H1 (cell line): ENCODE data around the gene DAPK3. TPM values are rescaled to one million over a fixed set of nuclear protein-coding genes. Genes with fewer than 3 reads are reported as not detected.
A peak's percentile ranks its signal among the peaks of the same experiment; 100 is the strongest.

Experiments used
- CTCF ChIA-PET: fragments of 300-600 bp; sonication (Branson Sonifier 250); formaldehyde crosslinking; loops from one replicate; lab custom pipeline; 2021; ENCODE audit not compliant: partially characterized antibody; lab: Charles Lee
- POLR2A ChIA-PET: fragments of 300-600 bp; sonication (Branson Sonifier 250); formaldehyde crosslinking; loops from one replicate; lab custom pipeline; 2021; ENCODE audit warnings: inconsistent platforms; ENCODE audit not compliant: partially characterized antibody; lab: Charles Lee
- DNase-seq, 2 experiments: peaks; one replicate each; pipeline versions ENCODE4 v3.0.0 to v3.0.0-alpha.2; 2010 to 2022; ENCODE audit warnings: low spot score in 2 of 2, low read depth in 1 of 2, mixed read lengths in 1 of 2
- FAIRE-seq: peaks from 2 replicates; lab custom pipeline; 2011; peaks lifted over from hg19 to GRCh38; lab: Jason Lieb, UNC
- H2AFZ ChIP-seq: 2 replicates; pipeline ENCODE4 v1.8.1; 2012; ENCODE audit warnings: low read length, inconsistent platforms
- H2AK5ac ChIP-seq: 2 replicates; pipeline ENCODE4 v1.6.1; 2013; ENCODE audit warnings: low read depth, low read length
- H2BK120ac ChIP-seq: replicated peaks from 2 replicates; pipeline ENCODE3; 2013; ENCODE audit warnings: low read depth, low read length, inconsistent platforms
- H2BK12ac ChIP-seq: 2 replicates; pipeline ENCODE4 v1.6.1; 2013; ENCODE audit warnings: low read depth, low read length
- H2BK15ac ChIP-seq: 2 replicates; pipeline ENCODE4 v1.6.1; 2013; ENCODE audit warnings: low read length
- H2BK20ac ChIP-seq: 2 replicates; pipeline ENCODE4 v1.6.1; 2013; ENCODE audit warnings: low read length
- H2BK5ac ChIP-seq: 2 replicates; pipeline ENCODE4 v1.6.1; 2013; ENCODE audit warnings: low read depth, low read length
- H3K14ac ChIP-seq: 2 replicates; pipeline ENCODE4 v1.6.1; 2013; ENCODE audit warnings: inconsistent platforms; ENCODE audit not compliant: insufficient read length
- H3K18ac ChIP-seq: 2 replicates; pipeline ENCODE4 v1.6.1; 2013; ENCODE audit warnings: low read length; ENCODE audit errors: extremely low read depth
- H3K23ac ChIP-seq: 2 replicates; pipeline ENCODE4 v1.6.1; 2013; ENCODE audit warnings: inconsistent platforms; ENCODE audit not compliant: insufficient read length
- H3K23me2 ChIP-seq: 2 replicates; pipeline ENCODE4 v1.6.1; 2013; ENCODE audit warnings: low read depth, low read length
- H3K27ac ChIP-seq: 2 replicates; pipeline ENCODE4 v1.6.1; 2011; ENCODE audit warnings: low read depth, low read length, inconsistent platforms
- H3K27me3 ChIP-seq, 4 experiments: replicated peaks in 1 of 4; 1 replicate in 1 of 4; 2 replicates in 3 of 4; pipeline versions ENCODE4 v1.6.1 to v1.8.1; 2011 to 2013; ENCODE audit warnings: low read length in 3 of 4, mild to moderate bottlenecking in 3 of 4, inconsistent platforms in 2 of 4, mixed read lengths in 2 of 4, moderate library complexity in 1 of 4; ENCODE audit not compliant: control insufficient read depth in 3 of 4, insufficient read depth in 3 of 4; ENCODE audit errors: extremely low read depth in 1 of 4
- H3K36me3 ChIP-seq, 4 experiments: 2 replicates each; pipeline versions ENCODE4 v1.6.1 to v1.8.1; 2011 to 2013; ENCODE audit warnings: mild to moderate bottlenecking in 4 of 4, low read length in 3 of 4, moderate library complexity in 2 of 4, control low read depth in 1 of 4, inconsistent platforms in 1 of 4; ENCODE audit not compliant: insufficient read depth in 4 of 4, control insufficient read depth in 2 of 4
- H3K4ac ChIP-seq: replicated peaks from 2 replicates; pipeline ENCODE3; 2013; ENCODE audit warnings: low read length, low read depth, mixed read lengths, inconsistent platforms; ENCODE audit not compliant: insufficient read length
- H3K4me1 ChIP-seq, 4 experiments: replicated peaks in 1 of 4; 1 replicate in 1 of 4; 2 replicates in 3 of 4; pipeline versions ENCODE4 v1.6.1 to v1.8.1; 2011 to 2013; ENCODE audit warnings: low read length in 3 of 4, inconsistent platforms in 2 of 4, mixed read lengths in 1 of 4; ENCODE audit not compliant: insufficient read depth in 4 of 4, control insufficient read depth in 3 of 4
- H3K4me2 ChIP-seq, 2 experiments: 2 replicates each; pipeline versions ENCODE4 v1.6.1 to v1.8.1; 2011 to 2013; ENCODE audit warnings: low read depth in 2 of 2, low read length in 2 of 2, control low read depth in 1 of 2, inconsistent platforms in 1 of 2, mild to moderate bottlenecking in 1 of 2; ENCODE audit not compliant: insufficient read depth in 1 of 2
- H3K4me3 ChIP-seq, 4 experiments: fragments of 200-600, 300-600 bp in 1 of 4; sonication (generic), shearing (Covaris generic), sonication (Bioruptor Twin) in 1 of 4; 2 replicates each; pipeline versions ENCODE4 v1.5.1 to v1.8.1; 2011 to 2016; ENCODE audit warnings: low read length in 4 of 4, low read depth in 3 of 4, control low read depth in 2 of 4, inconsistent platforms in 2 of 4, mild to moderate bottlenecking in 2 of 4, mixed read lengths in 1 of 4, moderate library complexity in 1 of 4; ENCODE audit not compliant: insufficient read depth in 2 of 4; ENCODE audit errors: extremely low read depth in 1 of 4
- H3K56ac ChIP-seq: replicated peaks from 2 replicates; pipeline ENCODE3; 2013; ENCODE audit warnings: low read depth, mild to moderate bottlenecking, mixed read lengths, low read length, inconsistent platforms; ENCODE audit not compliant: insufficient read length
- H3K79me1 ChIP-seq: 2 replicates; pipeline ENCODE4 v1.6.1; 2013; ENCODE audit warnings: low read depth, low read length, control low read depth
- H3K79me2 ChIP-seq, 2 experiments: 2 replicates each; pipeline versions ENCODE4 v1.6.1 to v1.8.1; 2012 to 2013; ENCODE audit warnings: low read length in 2 of 2, mild to moderate bottlenecking in 2 of 2, inconsistent platforms in 1 of 2; ENCODE audit not compliant: insufficient read depth in 2 of 2, control insufficient read depth in 1 of 2
- H3K9ac ChIP-seq, 4 experiments: replicated peaks in 1 of 4; 1 replicate in 1 of 4; 2 replicates in 3 of 4; pipeline versions ENCODE4 v1.6.1 to v1.8.1; 2011 to 2013; ENCODE audit warnings: low read depth in 3 of 4, low read length in 3 of 4, control low read depth in 2 of 4, mild to moderate bottlenecking in 2 of 4, moderate library complexity in 2 of 4, inconsistent platforms in 1 of 4; ENCODE audit errors: extremely low read depth in 1 of 4
- H3K9me3 ChIP-seq, 2 experiments: 2 replicates each; pipeline versions ENCODE4 v1.6.1 to v1.8.1; 2012 to 2013; ENCODE audit warnings: mild to moderate bottlenecking in 2 of 2, moderate library complexity in 2 of 2, control low read depth in 1 of 2, inconsistent platforms in 1 of 2, low read depth in 1 of 2, low read length in 1 of 2, mixed read lengths in 1 of 2; ENCODE audit not compliant: insufficient read depth in 2 of 2
- H4K20me1 ChIP-seq, 2 experiments: replicated peaks in 1 of 2; 2 replicates each; pipeline versions ENCODE3 to v1.8.1; 2011 to 2013; ENCODE audit warnings: inconsistent platforms in 2 of 2, low read length in 2 of 2, mild to moderate bottlenecking in 1 of 2; ENCODE audit not compliant: insufficient read depth in 2 of 2, control insufficient read depth in 1 of 2
- H4K5ac ChIP-seq: 2 replicates; pipeline ENCODE4 v1.6.1; 2013; ENCODE audit warnings: low read length, low read depth, mixed read lengths, inconsistent platforms; ENCODE audit not compliant: insufficient read length
- H4K8ac ChIP-seq: 2 replicates; pipeline ENCODE4 v1.8.0; 2013; ENCODE audit warnings: mild to moderate bottlenecking, moderate library complexity, low read length, inconsistent platforms; ENCODE audit not compliant: insufficient read depth; ENCODE audit errors: extremely low read depth
- H4K91ac ChIP-seq: replicated peaks from 2 replicates; pipeline ENCODE3; 2013; ENCODE audit warnings: low read length, mixed read lengths, inconsistent platforms; ENCODE audit not compliant: insufficient read length
- CBX5 ChIP-seq: fragments of 300-800, 300-1000 bp; sonication (generic); IDR thresholded peaks from 2 replicates; pipeline ENCODE4 v1.7.1; 2016; ENCODE audit warnings: antibody characterized with exemption, low read length, low read depth
- HDAC2 ChIP-seq, 2 experiments: fragments of 300-600 bp in 1 of 2; sonication (generic) in 1 of 2; IDR thresholded peaks; 2 replicates each; pipeline ENCODE4 v1.6.1; 2011 to 2012; ENCODE audit warnings: low read depth in 2 of 2, low read length in 2 of 2, mild to moderate bottlenecking in 2 of 2, moderate library complexity in 2 of 2, borderline replicate concordance in 1 of 2, inconsistent platforms in 1 of 2
- KDM4A ChIP-seq: IDR thresholded peaks from one replicate; pipeline ENCODE4 v1.7.1; 2012; ENCODE audit warnings: low read depth, mild to moderate bottlenecking, moderate library complexity, low read length, inconsistent platforms; ENCODE audit not compliant: severe bottlenecking
- POU5F1 ChIP-seq: IDR thresholded peaks from 2 replicates; pipeline ENCODE4 v1.6.1; 2011; ENCODE audit warnings: low read depth, mild to moderate bottlenecking, low read length, moderate library complexity
- TEAD4 ChIP-seq: IDR thresholded peaks from 2 replicates; pipeline ENCODE4 v1.6.1; 2012; ENCODE audit warnings: low read depth, low read length, inconsistent platforms, mixed read lengths
- WGBS, 2 experiments: shearing (Covaris generic) in 1 of 2; methylation state at CpG; one replicate each; pipeline versions ENCODE4 v1.1.6 to v1.1.7; 2013 to 2015; ENCODE audit warnings: low lambda C conversion rate in 2 of 2, mixed read lengths in 2 of 2, inconsistent platforms in 1 of 2, low coverage in 1 of 2, missing lambda C conversion rate in 1 of 2; ENCODE audit not compliant: insufficient replicate concordance in 2 of 2, insufficient coverage in 1 of 2, insufficient read length in 1 of 2; ENCODE audit errors: extremely low coverage in 1 of 2, missing lambda C conversion rate in 1 of 2; 5-methylcytosine and 5-hydroxymethylcytosine counted together
- polyA plus RNA-seq, 7 experiments: library from polyadenylated mRNA; depleted of rRNA in 3 of 7; stranded (reverse) in 5 of 7; unstranded in 2 of 7; fragments of >200 nt in 5 of 7; fragments of 200-250 nt in 2 of 7; gene quantifications; 1 replicate in 5 of 7; 2 replicates in 1 of 7; 4 replicates in 1 of 7; pipeline versions ENCODE4 v1.2.1 to v1.2.3, GENCODE V29; 2011 to 2013; ENCODE audit warnings: missing spikeins in 2 of 7, mixed read lengths in 2 of 7
- total RNA-seq: library from RNA; stranded (reverse); fragmentation: NEBNext Ultra II Directional; extraction: Animal tissue kit (Norgen Biotek cat#: 25700); gene quantifications from 2 replicates; pipeline ENCODE4 v1.2.1, GENCODE V29; 2021
- TF ChIP-seq, protein P1 (sequence below): IDR thresholded peaks from 2 replicates; pipeline ENCODE4 v1.6.1; 2012; ENCODE audit warnings: low read length, inconsistent platforms
- TF ChIP-seq, protein P2 (sequence below): IDR thresholded peaks from 2 replicates; pipeline ENCODE4 v1.6.1; 2011; ENCODE audit warnings: low read length, improper control_type of control experiment

The DAPK3 gene
- total and polyA plus RNA-seq, 2 of the 8 experiments (the other 6 are each of a cell fraction or from before 2014, with no cell fraction given), result 53.2 to 78.1 TPM

- Histone ChIP-seq H3K56ac (peak within 1 kb of the TSS; percentile 95), H4K5ac (peak within 1 kb of the TSS; percentile 85), H2BK15ac (no peak within 1 kb of the TSS), H3K4ac (peak within 1 kb of the TSS; percentile 79), H3K18ac (peak within 1 kb of the TSS; percentile 85), H2BK20ac (no peak within 1 kb of the TSS), H2AFZ (peak within 1 kb of the TSS; percentile 59; the same call in 1 of the 2 replicates), H3K9ac (peak within 1 kb of the TSS; percentile 95 to 99 (median 98)), H3K23me2 (peaks cover 8% of the 10 kb centered on the region), H3K79me2 (peaks cover 19 to 52% of the 10 kb centered on the region in 2 experiments), H3K4me2 (peak within 1 kb of the TSS; percentile 95 to 97), H3K14ac (peak within 1 kb of the TSS; percentile 99), H3K23ac (peak within 1 kb of the TSS; percentile 22), H4K8ac (peak within 1 kb of the TSS; percentile 99), H2BK5ac (peak within 1 kb of the TSS; percentile 95), H3K9me3 (no peaks in the 10 kb centered on the region), H3K36me3 (peaks cover 40 to 46% (median 42%) of the 10 kb centered on the region in 4 experiments), H2AK5ac (peak within 1 kb of the TSS; percentile 82; the same call in 1 of the 2 replicates), H2BK120ac (no peak within 1 kb of the TSS), H3K27ac (peak within 1 kb of the TSS; percentile 84), H4K91ac (peak within 1 kb of the TSS; percentile 86), H4K20me1 (peaks cover 47 to 48% of the 10 kb centered on the region in 2 experiments), H3K4me3 (peak within 1 kb of the TSS; percentile 79 to 99 (median 98)), H3K4me1 (peaks cover 2 to 16% (median 10%) of the 10 kb centered on the region in 4 experiments), H3K79me1 (peaks cover 13% of the 10 kb centered on the region), H2BK12ac (no peak within 1 kb of the TSS; the same call in 1 of the 2 replicates), H3K27me3 (no peaks in the 10 kb centered on the region)
- CTCF ChIA-PET, result interaction anchor here (0.7 to 1.6 kb wide), 5 partner anchors 13 to 156 kb away, joined by 3 to 8 read pairs (median 3); partner anchors contain the start of gene DAPK3
- DNase-seq (peak in 1 of 2 experiments; percentile 93), FAIRE-seq (no peak)
- 3% methylated on average over 64 of the region's 80 CpGs; no CpG with 5 or more reads in 1 of the 2 experiments for WGBS, 2 experiments
- POLR2A ChIA-PET, result interaction anchor here (0.6 to 12.0 kb wide), 99 partner anchors 9 to 1507 kb away, joined by 3 to 870 read pairs (median 4); partner anchors contain the start of genes APBA3, ATCAY, DAPK3 and MRPL54
- TF ChIP-seq TEAD4 (no peak), HDAC2 (IDR thresholded peaks at IDR 0.05; ENCODE audit: borderline replicate concordance in 1 of 2, low read depth in 2 of 2, low read length in 2 of 2) (no peak), POU5F1 (peak; percentile 45; the same call in 1 of the 2 replicates), KDM4A (no peak), CBX5 (no peak)
- TF ChIP-seq, protein P1, sequence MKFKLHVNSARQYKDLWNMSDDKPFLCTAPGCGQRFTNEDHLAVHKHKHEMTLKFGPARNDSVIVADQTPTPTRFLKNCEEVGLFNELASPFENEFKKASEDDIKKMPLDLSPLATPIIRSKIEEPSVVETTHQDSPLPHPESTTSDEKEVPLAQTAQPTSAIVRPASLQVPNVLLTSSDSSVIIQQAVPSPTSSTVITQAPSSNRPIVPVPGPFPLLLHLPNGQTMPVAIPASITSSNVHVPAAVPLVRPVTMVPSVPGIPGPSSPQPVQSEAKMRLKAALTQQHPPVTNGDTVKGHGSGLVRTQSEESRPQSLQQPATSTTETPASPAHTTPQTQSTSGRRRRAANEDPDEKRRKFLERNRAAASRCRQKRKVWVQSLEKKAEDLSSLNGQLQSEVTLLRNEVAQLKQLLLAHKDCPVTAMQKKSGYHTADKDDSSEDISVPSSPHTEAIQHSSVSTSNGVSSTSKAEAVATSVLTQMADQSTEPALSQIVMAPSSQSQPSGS, result peak; percentile 99
- TF ChIP-seq, protein P2, sequence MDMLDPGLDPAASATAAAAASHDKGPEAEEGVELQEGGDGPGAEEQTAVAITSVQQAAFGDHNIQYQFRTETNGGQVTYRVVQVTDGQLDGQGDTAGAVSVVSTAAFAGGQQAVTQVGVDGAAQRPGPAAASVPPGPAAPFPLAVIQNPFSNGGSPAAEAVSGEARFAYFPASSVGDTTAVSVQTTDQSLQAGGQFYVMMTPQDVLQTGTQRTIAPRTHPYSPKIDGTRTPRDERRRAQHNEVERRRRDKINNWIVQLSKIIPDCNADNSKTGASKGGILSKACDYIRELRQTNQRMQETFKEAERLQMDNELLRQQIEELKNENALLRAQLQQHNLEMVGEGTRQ, result peak; percentile 96
Observed at GRCh38 chr19:3984908-3985642, 14.2 kb upstream of the DAPK3 start, which contains the start of gene EEF2. Gene EEF2, minus strand, starts transcription at chr19:3985463. Its CDS starts 83 bp downstream, at chr19:3985380.
